HepG2 (cell line): ENCODE measurements around the gene DNASE1L2. TPM values are rescaled to one million over a fixed set of nuclear protein-coding genes. Genes with fewer than 3 reads are reported as not detected.

Experiments
- ATAC-seq: fragments of 200-7000 bp; cut with Tn5 transposase; 3 replicates; pipeline ENCODE4 v1.9.1; 2020; ENCODE audit warnings: mild to moderate bottlenecking, moderate library complexity
- BruUV-seq: library from RNA; stranded (reverse); fragments of 400-500 nt; replicated peaks from 2 replicates; lab custom pipeline; 2021; lab: Mats Ljungman, UMichigan
- CTCF ChIA-PET: fragments of 300-600 bp; formaldehyde crosslinking; extraction: SDS; loops from one replicate; lab custom pipeline; 2021; ENCODE audit warnings: low total read pairs, inconsistent platforms, low intra/inter-chr PET ratio; lab: Yijun Ruan, JAX
- POLR2A ChIA-PET: fragments of 350-600 bp; sonication (Branson Sonifier 250); formaldehyde crosslinking; loops from one replicate; lab custom pipeline; 2020; ENCODE audit warnings: antibody characterized with exemption, inconsistent platforms; lab: Yijun Ruan, JAX
- DNase-seq: peaks from one replicate; pipeline ENCODE4 v3.0.0-alpha.2; 2015; ENCODE audit warnings: low spot score
- FAIRE-seq: peaks from 3 replicates; lab custom pipeline; 2011; peaks lifted over from hg19 to GRCh38; lab: Jason Lieb, UNC
- H2AFZ ChIP-seq: one replicate; pipeline ENCODE4 v1.6.1; 2011; ENCODE audit warnings: low read length, inconsistent platforms
- H3K27ac ChIP-seq: fragments of 300-600 bp; 3 replicates; pipeline ENCODE4 v1.8.0; 2011; ENCODE audit warnings: mixed run types, mild to moderate bottlenecking, mixed read lengths, low read length, inconsistent platforms; ENCODE audit not compliant: insufficient read depth; ENCODE audit errors: extremely low read length
- H3K27me3 ChIP-seq, 2 experiments: fragments of 200-600 bp in 1 of 2; 2 replicates in 1 of 2; 3 replicates in 1 of 2; pipeline versions ENCODE4 v1.6.0 to v1.8.0; 2011; ENCODE audit warnings: low read length in 2 of 2, mild to moderate bottlenecking in 2 of 2, moderate library complexity in 2 of 2, inconsistent platforms in 1 of 2; ENCODE audit not compliant: insufficient read depth in 2 of 2, control insufficient read depth in 1 of 2
- H3K36me3 ChIP-seq, 2 experiments: fragments of 200-600 bp in 1 of 2; replicated peaks in 1 of 2; 2 replicates in 1 of 2; 3 replicates in 1 of 2; pipeline versions ENCODE4 v1.5.1 to v1.8.0; 2011; ENCODE audit warnings: low read length in 2 of 2, inconsistent platforms in 1 of 2; ENCODE audit not compliant: insufficient read depth in 2 of 2, control insufficient read depth in 1 of 2
- H3K4me1 ChIP-seq: 2 replicates; pipeline ENCODE4 v1.5.1; 2012; ENCODE audit warnings: low read length, inconsistent platforms; ENCODE audit not compliant: insufficient read depth
- H3K4me2 ChIP-seq: 2 replicates; pipeline ENCODE4 v1.6.0; 2011; ENCODE audit warnings: low read depth, low read length, inconsistent platforms
- H3K4me3 ChIP-seq, 3 experiments: fragments of 200-600 bp in 1 of 3; sonication (generic), shearing (Covaris generic) in 1 of 3; replicated peaks in 1 of 3; 2 replicates each; pipeline ENCODE4 v1.5.1; 2011 to 2016; ENCODE audit warnings: low read length in 3 of 3, inconsistent platforms in 2 of 3, low read depth in 2 of 3, mild to moderate bottlenecking in 2 of 3, control low read depth in 1 of 3, mixed read lengths in 1 of 3; ENCODE audit not compliant: insufficient read depth in 1 of 3
- H3K79me2 ChIP-seq: one replicate; pipeline ENCODE4 v1.6.1; 2011; ENCODE audit warnings: low read length, inconsistent platforms; ENCODE audit not compliant: insufficient read depth
- H3K9ac ChIP-seq: 2 replicates; pipeline ENCODE4 v1.6.0; 2011; ENCODE audit warnings: mild to moderate bottlenecking, low read depth, low read length, inconsistent platforms; ENCODE audit not compliant: insufficient read depth
- H3K9me3 ChIP-seq: 2 replicates; pipeline ENCODE4 v1.5.1; 2012; ENCODE audit warnings: mild to moderate bottlenecking, low read length
- H4K20me1 ChIP-seq: 2 replicates; pipeline ENCODE4 v1.6.0; 2011; ENCODE audit warnings: inconsistent platforms, mild to moderate bottlenecking, low read length, moderate library complexity; ENCODE audit not compliant: insufficient read depth
- AGO2 ChIP-seq: fragments of 200-400 bp; formaldehyde crosslinking; optimal IDR thresholded peaks from 2 replicates; pipeline ENCODE3; 2017; ENCODE audit warnings: mild to moderate bottlenecking, low read depth, low read length, moderate library complexity
- BRCA1 ChIP-seq: sonication (generic); formaldehyde crosslinking; IDR thresholded peaks from 2 replicates; pipeline ENCODE4 v1.4.0; 2020; ENCODE audit warnings: missing genetic modification reagents
- ZNF10 ChIP-seq: sonication (generic); formaldehyde crosslinking; IDR thresholded peaks from 2 replicates; pipeline ENCODE4 v1.4.0; 2020; ENCODE audit warnings: mild to moderate bottlenecking, low read depth, missing genetic modification reagents, borderline replicate concordance
- ZNF564 ChIP-seq: sonication (generic); formaldehyde crosslinking; IDR thresholded peaks from 2 replicates; pipeline ENCODE4 v1.8.1; 2023; ENCODE audit warnings: mild to moderate bottlenecking, missing genetic modification reagents
- WGBS: methylation state at CpG from one replicate; pipeline ENCODE4 v1.1.6; 2017; ENCODE audit warnings: low lambda C conversion rate; 5-methylcytosine and 5-hydroxymethylcytosine counted together
- in situ Hi-C: cut with HindIII; loops from 2 replicates; pipeline ENCODE4 v1.10.0; 2017; ENCODE audit warnings: low pct_unique_long_range_greater_than_20kb; ENCODE audit not compliant: extremely low pct_ligation_motif_present
- intact Hi-C: fragments of 100-400 bp; cut with micrococcal nuclease; formaldehyde crosslinking; loops from one replicate; pipeline ENCODE4 v1.10.0; 2022; ENCODE audit not compliant: unreplicated experiment
- polyA plus RNA-seq, 8 experiments: library from polyadenylated mRNA; depleted of rRNA in 3 of 8; stranded (reverse) in 7 of 8; unstranded in 1 of 8; fragments of >200 nt; fragmentation: Illumina TruSeq in 4 of 8; extraction: Trizol in 4 of 8; gene quantifications; 2 replicates each; pipeline versions ENCODE4 v1.2.1 to v1.2.3, GENCODE V29; 2011 to 2016; ENCODE audit warnings: low read depth in 4 of 8, missing spikeins in 1 of 8, mixed read lengths in 1 of 8; ENCODE audit not compliant: insufficient read depth in 1 of 8
- total RNA-seq, 5 experiments: library from RNA; depleted of rRNA; stranded (reverse); fragments of >200 nt; fragmentation: Illumina TruSeq; extraction: Trizol; gene quantifications; 2 replicates each; pipeline ENCODE4 v1.2.3, GENCODE V29; 2016; ENCODE audit warnings: low read depth in 1 of 5
- TF ChIP-seq, protein P1 (sequence below): sonication (generic); formaldehyde crosslinking; IDR thresholded peaks from 2 replicates; pipeline ENCODE4 v1.4.0; 2020; ENCODE audit warnings: missing genetic modification reagents

Gene DNASE1L2
- total and polyA plus RNA-seq, 2 of the 13 experiments (the other 11 are each of a cell fraction or from before 2014, with no cell fraction given): 0.44 to 0.50 TPM

DNA sequence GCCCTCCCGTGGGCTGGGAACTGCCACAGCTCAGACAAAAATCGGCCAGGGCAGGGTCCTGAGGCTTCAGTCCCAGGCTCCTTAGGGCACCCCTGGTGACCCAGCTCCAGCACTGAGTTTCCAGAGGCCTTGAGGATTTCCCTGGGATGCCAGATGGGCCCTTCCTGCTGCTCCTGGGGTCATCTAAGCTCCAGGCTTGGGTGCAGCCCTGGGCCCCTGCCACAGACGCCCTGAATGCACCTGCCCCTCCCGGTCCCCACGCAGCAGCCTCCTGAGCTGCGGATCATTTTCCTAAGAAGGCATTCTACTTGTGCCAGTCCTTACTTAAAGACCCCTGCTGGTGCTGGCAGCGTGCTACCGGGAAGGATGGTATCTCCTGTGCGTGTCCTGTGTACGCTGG lies 37.7 kb downstream of the DNASE1L2 start:
- 74% methylated on average over 8 of the region's 10 CpGs for WGBS
- DNase-seq: no peak
- Histone ChIP-seq H3K9ac (no peak overlapping the region), H4K20me1 (peaks cover 5% of the 10 kb centered on the region; the same call in 1 of the 2 replicates), H3K9me3 (no peaks in the 10 kb centered on the region), H3K4me1 (peaks cover 37% of the 10 kb centered on the region), H3K27ac (no peak overlapping the region), H3K79me2 (peaks cover 5% of the 10 kb centered on the region), H2AFZ (no peak overlapping the region), H3K4me2 (no peak overlapping the region), H3K36me3 (0 out of 5 replicates have a peak, but pooled peaks cover 0 to 2% of the 10 kb centered on the region in 2 experiments), H3K27me3 (peaks cover 11 to 37% of the 10 kb centered on the region in 2 experiments), H3K4me3 (no peak overlapping the region)
- FAIRE-seq: no peak
- TF ChIP-seq ZNF10 (CRISPR knock-in tag) (no peak), AGO2 (peak; percentile 26)
- CTCF ChIA-PET: no interaction called here
- no TSS peak for BruUV-seq
- intact Hi-C loops (no loop called here), in situ Hi-C loops (no loop called here)
- POLR2A ChIA-PET: no interaction called here
- no peak for ATAC-seq

- no peak overlapping the region for H2AFZ ChIP-seq
- TF ChIP-seq, protein P1, sequence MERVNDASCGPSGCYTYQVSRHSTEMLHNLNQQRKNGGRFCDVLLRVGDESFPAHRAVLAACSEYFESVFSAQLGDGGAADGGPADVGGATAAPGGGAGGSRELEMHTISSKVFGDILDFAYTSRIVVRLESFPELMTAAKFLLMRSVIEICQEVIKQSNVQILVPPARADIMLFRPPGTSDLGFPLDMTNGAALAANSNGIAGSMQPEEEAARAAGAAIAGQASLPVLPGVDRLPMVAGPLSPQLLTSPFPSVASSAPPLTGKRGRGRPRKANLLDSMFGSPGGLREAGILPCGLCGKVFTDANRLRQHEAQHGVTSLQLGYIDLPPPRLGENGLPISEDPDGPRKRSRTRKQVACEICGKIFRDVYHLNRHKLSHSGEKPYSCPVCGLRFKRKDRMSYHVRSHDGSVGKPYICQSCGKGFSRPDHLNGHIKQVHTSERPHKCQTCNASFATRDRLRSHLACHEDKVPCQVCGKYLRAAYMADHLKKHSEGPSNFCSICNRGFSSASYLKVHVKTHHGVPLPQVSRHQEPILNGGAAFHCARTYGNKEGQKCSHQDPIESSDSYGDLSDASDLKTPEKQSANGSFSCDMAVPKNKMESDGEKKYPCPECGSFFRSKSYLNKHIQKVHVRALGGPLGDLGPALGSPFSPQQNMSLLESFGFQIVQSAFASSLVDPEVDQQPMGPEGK (CRISPR knock-in tag): peak; percentile 56
- TF ChIP-seq ZNF564 (no peak), BRCA1 (no peak)
- peaks cover 17 to 54% of the 10 kb centered on the region in 2 experiments for H3K27me3 ChIP-seq
- 0 out of 5 replicates have a peak, but pooled peaks cover 0 to 2% of the 10 kb centered on the region in 2 experiments for H3K36me3 ChIP-seq
- ATAC-seq (no peak), DNase-seq (no peak), FAIRE-seq (no peak)
- WGBS: 41% methylated on average over 17 of the region's 30 CpGs
- no peaks in the 10 kb centered on the region for H4K20me1 ChIP-seq
- no peaks in the 10 kb centered on the region for H3K9me3 ChIP-seq
- ChIA-PET CTCF (no interaction called here), POLR2A (no interaction called here)
- peaks cover 27% of the 10 kb centered on the region; the same call in 1 of the 2 replicates for H3K4me1 ChIP-seq
- intact Hi-C loops: no loop called here
- BruUV-seq: no TSS peak
- no peak overlapping the region for H3K4me3 ChIP-seq
- no peaks in the 10 kb centered on the region for H3K79me2 ChIP-seq
- no peak overlapping the region for H3K9ac ChIP-seq
- in situ Hi-C loops: no loop called here
- no peak overlapping the region for H3K4me2 ChIP-seq
- H3K27ac ChIP-seq: no peak overlapping the region
These were observed 39.5 kb downstream of the DNASE1L2 start for GRCh38 chr16:2275476-2276367.
